HAP-1 (cell line): Measurements from ENCODE around the gene ZNF146.
"Not testable (repeated sequence)": the region's sequence is repeated elsewhere in the genome, so short reads cannot be mapped to it uniquely, and the experiment has no call there.

Experiments used
- DNase-seq, 2 experiments: peaks; one replicate each; pipeline ENCODE4 v3.0.0-alpha.2; 2016 to 2020; ENCODE audit warnings: low spot score in 2 of 2
- H3K27me3 ChIP-seq: fragments of 250-450 bp; sonication (Bioruptor Pico); 2 replicates; pipeline ENCODE4 v1.5.1; 2020; ENCODE audit warnings: low read depth, mild to moderate bottlenecking, moderate library complexity
- H3K36me3 ChIP-seq: fragments of 250-450 bp; sonication (Bioruptor Pico); replicated peaks from 2 replicates; pipeline ENCODE4 v1.5.1; 2020; ENCODE audit warnings: mild to moderate bottlenecking
- H3K4me1 ChIP-seq: fragments of 250-450 bp; sonication (Bioruptor Pico); 2 replicates; pipeline ENCODE4 v1.5.1; 2020; ENCODE audit warnings: mild to moderate bottlenecking
- H3K4me3 ChIP-seq: fragments of 250-450 bp; sonication (Bioruptor Pico); 2 replicates; pipeline ENCODE4 v1.5.1; 2020; ENCODE audit warnings: mild to moderate bottlenecking, moderate library complexity
- H3K9me3 ChIP-seq: fragments of 250-450 bp; sonication (Bioruptor Pico); 2 replicates; pipeline ENCODE4 v1.5.1; 2020; ENCODE audit warnings: mild to moderate bottlenecking, moderate library complexity
- in situ Hi-C: fragments of 300-500 bp; cut with MboI; formaldehyde crosslinking; loops from 3 replicates; pipeline ENCODE4 v1.14.3; 2020; ENCODE audit warnings: low sequenced_read_pairs, inconsistent platforms, mixed read lengths

Gene ZNF146

GRCh38 chr19:36268591-36268990 lies 53.7 kb downstream of the ZNF146 start:
- in situ Hi-C loops, H3K4me1 ChIP-seq, H3K9me3 ChIP-seq, H3K27me3 ChIP-seq, DNase-seq, H3K36me3 ChIP-seq, H3K4me3 ChIP-seq: not testable (repeated sequence)

GRCh38 chr19:36269295-36269694 lies 54.4 kb downstream of the ZNF146 start:
- H3K4me1 ChIP-seq, in situ Hi-C loops, H3K9me3 ChIP-seq, H3K36me3 ChIP-seq, H3K4me3 ChIP-seq, H3K27me3 ChIP-seq, DNase-seq: not testable (repeated sequence)
